Karpas-422 (cell line): ENCODE data around the gene GPR32. TPM values are rescaled to one million over a fixed set of nuclear protein-coding genes. Genes with fewer than 3 reads are reported as not detected.

Experiments used
- DNase-seq: peaks from one replicate; pipeline ENCODE4 v3.0.0-alpha.2; 2015
- H2AFZ ChIP-seq: fragments of 200-600 bp; sonication (generic); 2 replicates; pipeline ENCODE4 v1.6.1; 2014; ENCODE audit warnings: antibody characterized with exemption, low read length, mixed read lengths
- H3K27ac ChIP-seq: fragments of 200-600 bp; sonication (generic); 2 replicates; pipeline ENCODE4 v1.5.1; 2014; ENCODE audit warnings: mild to moderate bottlenecking, low read length, moderate library complexity
- H3K27me3 ChIP-seq: fragments of 200-600 bp; sonication (generic); 2 replicates; pipeline ENCODE4 v1.6.1; 2014; ENCODE audit warnings: low read length, mixed read lengths
- H3K36me3 ChIP-seq: fragments of 200-600 bp; sonication (generic); 2 replicates; pipeline ENCODE4 v1.6.1; 2014; ENCODE audit warnings: low read length, mixed read lengths; ENCODE audit not compliant: insufficient read depth
- H3K4me1 ChIP-seq: fragments of 200-600 bp; sonication (generic); 2 replicates; pipeline ENCODE4 v1.6.1; 2014; ENCODE audit warnings: mild to moderate bottlenecking, low read length, mixed read lengths
- H3K4me2 ChIP-seq: fragments of 200-600 bp; sonication (generic); 2 replicates; pipeline ENCODE4 v1.6.1; 2014; ENCODE audit warnings: low read length, low read depth, mild to moderate bottlenecking; ENCODE audit not compliant: poor library complexity, severe bottlenecking
- H3K4me3 ChIP-seq: fragments of 200-600 bp; sonication (generic); 2 replicates; pipeline ENCODE4 v1.5.1; 2014; ENCODE audit warnings: mild to moderate bottlenecking, antibody characterized with exemption, low read length, mixed read lengths
- H3K79me2 ChIP-seq: fragments of 200-600 bp; sonication (generic); 2 replicates; pipeline ENCODE4 v1.6.1; 2014; ENCODE audit warnings: mild to moderate bottlenecking, low read length, mixed read lengths
- H3K9ac ChIP-seq: fragments of 200-600 bp; sonication (generic); 2 replicates; pipeline ENCODE4 v1.6.0; 2014; ENCODE audit warnings: low read length
- H3K9me2 ChIP-seq: fragments of 200-600 bp; sonication (generic), shearing (Covaris generic); replicated peaks from 2 replicates; pipeline ENCODE4 v1.6.0; 2014; ENCODE audit warnings: mild to moderate bottlenecking, low read length, moderate library complexity; ENCODE audit not compliant: insufficient read depth
- H3K9me3 ChIP-seq: fragments of 300-700, 200-600 bp; sonication (generic); 2 replicates; pipeline ENCODE4 v1.6.1; 2014; ENCODE audit warnings: low read length, mixed read lengths
- H4K20me1 ChIP-seq: fragments of 200-600 bp; sonication (generic); 2 replicates; pipeline ENCODE4 v1.6.1; 2014; ENCODE audit warnings: mild to moderate bottlenecking, antibody characterized with exemption, low read length, low read depth; ENCODE audit not compliant: insufficient read depth
- small RNA-seq: library from RNA; depleted of rRNA; stranded (forward); fragments of <200 nt; gene quantifications from one replicate; pipeline ENCODE3, GENCODE V24; 2014
- total RNA-seq: library from RNA; depleted of rRNA; stranded (reverse); fragments of >200 nt; shearing (Covaris generic); gene quantifications from 2 replicates; pipeline ENCODE4 v1.2.3, GENCODE V29; 2014; ENCODE audit warnings: low replicate concordance; rRNA removed

Gene GPR32
- total RNA-seq, 1 experiment from 2014 or later, result not detected

DNA sequence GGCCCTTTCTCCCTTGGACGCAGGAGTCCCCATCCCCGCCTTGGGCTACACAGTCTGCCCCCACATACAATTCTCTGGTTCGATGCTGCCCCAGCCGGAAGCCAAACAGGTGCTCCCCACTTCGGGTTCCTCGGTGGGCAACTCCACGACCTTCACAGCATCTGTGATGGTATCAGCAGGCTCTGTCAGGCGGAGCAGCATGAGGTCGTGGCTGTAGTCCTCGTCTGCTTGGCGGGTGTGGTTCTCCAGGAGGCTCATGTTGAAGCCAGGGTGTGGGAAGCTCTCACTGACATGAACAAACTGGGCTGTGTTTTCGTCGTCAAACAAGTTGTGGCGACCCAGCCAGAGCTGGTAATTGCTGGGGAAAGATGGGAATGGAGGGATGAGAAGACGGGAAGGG is 49.8 kb downstream of the GPR32 start:
- Histone ChIP-seq H3K9ac (no peak overlapping the region), H3K4me2 (peak overlapping the region; percentile 47), H3K79me2 (no peaks in the 10 kb centered on the region), H2AFZ (no peak overlapping the region), H3K27ac (no peak overlapping the region), H3K9me2 (no peaks in the 10 kb centered on the region), H3K9me3 (peaks cover 3% of the 10 kb centered on the region; the same call in 1 of the 2 replicates), H4K20me1 (no peaks in the 10 kb centered on the region), H3K4me3 (peak overlapping the region; percentile 13; the same call in 1 of the 2 replicates), H3K27me3 (peaks cover 1% of the 10 kb centered on the region; the same call in 1 of the 2 replicates), H3K4me1 (peaks cover 30% of the 10 kb centered on the region), H3K36me3 (no peaks in the 10 kb centered on the region)
- DNase-seq, result no peak

DNA sequence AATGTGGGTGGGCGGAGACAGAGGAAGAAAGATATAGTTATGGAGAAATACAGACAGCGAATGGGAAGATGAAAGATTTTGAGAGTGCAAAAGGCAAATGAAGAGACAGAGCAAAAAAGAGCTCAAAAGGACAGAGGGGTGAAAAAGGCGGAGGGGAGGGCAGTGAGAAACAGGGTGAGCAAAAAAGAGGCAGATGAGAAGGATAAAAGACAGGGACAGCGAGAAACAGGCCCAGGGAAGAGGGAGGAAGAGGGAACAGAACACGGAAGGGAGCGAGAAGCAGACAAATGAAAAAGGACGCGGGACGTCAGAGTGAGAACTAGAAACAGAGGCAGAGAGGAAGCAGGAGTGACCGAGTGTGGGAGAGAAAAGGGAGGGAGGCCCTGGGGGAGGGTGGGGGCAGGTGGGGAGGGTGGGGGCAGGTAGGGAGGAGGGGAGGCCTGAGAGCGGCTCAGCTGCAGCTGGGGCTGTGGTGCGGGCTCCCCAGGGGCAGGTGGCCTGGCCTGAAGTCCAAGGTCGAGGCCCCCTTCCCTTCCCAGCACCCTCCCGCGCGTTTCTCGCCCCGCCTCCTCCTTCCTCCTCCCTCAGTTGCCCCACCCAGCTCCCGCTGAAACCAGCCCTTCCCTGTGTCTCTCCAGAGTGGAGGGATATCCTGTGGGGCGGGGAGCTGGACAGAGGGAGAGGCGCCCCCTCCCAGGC is 50.4 kb downstream of the GPR32 start:
- Histone ChIP-seq H3K36me3 (no peaks in the 10 kb centered on the region), H4K20me1 (no peaks in the 10 kb centered on the region), H3K27me3 (no peaks in the 10 kb centered on the region; the same call in 1 of the 2 replicates), H2AFZ (no peak overlapping the region), H3K9me3 (no peaks in the 10 kb centered on the region), H3K4me2 (peak overlapping the region; percentile 47), H3K4me3 (peak overlapping the region; percentile 13; the same call in 1 of the 2 replicates), H3K4me1 (peaks cover 30% of the 10 kb centered on the region), H3K9me2 (no peaks in the 10 kb centered on the region), H3K27ac (no peak overlapping the region), H3K9ac (peak overlapping the region; percentile 54), H3K79me2 (no peaks in the 10 kb centered on the region)
- DNase-seq, result no peak

DNA sequence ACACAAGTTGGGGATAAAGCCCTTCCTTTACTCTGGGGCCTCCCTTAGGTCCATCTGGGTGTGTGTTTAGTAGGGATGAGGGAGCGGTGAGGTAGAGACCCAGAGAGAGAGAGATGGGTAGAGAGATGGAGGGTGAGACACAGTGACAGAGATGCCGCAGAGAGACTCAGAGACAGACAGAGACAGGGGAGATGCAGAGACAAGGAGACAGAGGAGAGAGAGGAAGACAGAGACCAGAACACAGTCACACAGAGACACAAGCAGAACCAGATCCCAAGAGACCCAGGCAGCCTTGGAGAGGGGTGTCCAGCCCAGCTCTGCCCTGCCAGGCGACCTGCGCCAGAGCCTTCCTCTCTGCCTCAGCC is 51.0 kb downstream of the GPR32 start:
- Histone ChIP-seq H3K4me2 (peak overlapping the region; percentile 9), H3K27me3 (no peaks in the 10 kb centered on the region), H3K79me2 (no peaks in the 10 kb centered on the region), H3K36me3 (no peaks in the 10 kb centered on the region), H3K4me1 (peaks cover 30% of the 10 kb centered on the region), H4K20me1 (no peaks in the 10 kb centered on the region), H3K9me3 (no peaks in the 10 kb centered on the region), H3K27ac (no peak overlapping the region), H3K4me3 (no peak overlapping the region; the same call in 1 of the 2 replicates), H3K9ac (peak overlapping the region; percentile 6), H3K9me2 (no peaks in the 10 kb centered on the region), H2AFZ (no peak overlapping the region)
- no peak for DNase-seq

Small RNA genes within 50 kb of the gene (small RNA-seq; reads per million reads assigned to genes)
- gene SNORD88A (387 reads per million, percentile 100 among the genes with 10 or more reads in this experiment), gene SNORD88B (not detected), gene SNORD88C (not detected)

Other genes with a start within 250 kb of the GPR32 start
- not detected in 2 replicates for gene LRRC4B, start 202.0 kb upstream of the GPR32 start, total RNA-seq
- gene SYT3, start 130.6 kb upstream of the GPR32 start, total RNA-seq, result 0.11 TPM in 1 of 2 replicates, not detected in the other
- 1.1 TPM in 1 of 2 replicates, not detected in the other for gene C19orf81, start 121.0 kb upstream of the GPR32 start, total RNA-seq
- not detected in 2 replicates for gene SHANK1, start 50.7 kb upstream of the GPR32 start, total RNA-seq
- 0.47 and 1.6 TPM in 2 replicates for gene CLEC11A, start 47.1 kb upstream of the GPR32 start, total RNA-seq
- not detected in 2 replicates for gene ACP4, start 20.0 kb downstream of the GPR32 start, total RNA-seq
- not detected in 2 replicates for gene KLK1, start 53.3 kb downstream of the GPR32 start, total RNA-seq
- not detected in 2 replicates for gene KLK15, start 63.1 kb downstream of the GPR32 start, total RNA-seq
- gene KLK3, start 84.5 kb downstream of the GPR32 start, total RNA-seq, result not detected in 2 replicates
- 0.11 and 1.8 TPM in 2 replicates for gene KLK2, start 103.0 kb downstream of the GPR32 start, total RNA-seq
- not detected in 2 replicates for gene KLK4, start 140.9 kb downstream of the GPR32 start, total RNA-seq
- gene KLK5, start 182.6 kb downstream of the GPR32 start, total RNA-seq, result not detected in 2 replicates
- gene KLK6, start 199.1 kb downstream of the GPR32 start, total RNA-seq, result not detected in 2 replicates
- not detected in 2 replicates for gene KLK7, start 213.5 kb downstream of the GPR32 start, total RNA-seq
- gene KLK8, start 231.1 kb downstream of the GPR32 start, total RNA-seq, result not detected in 2 replicates
- gene KLK10, start 249.2 kb downstream of the GPR32 start, total RNA-seq, result not detected in 2 replicates